HG03432 (cell line): ENCODE results near the gene NDRG4.
"Not testable (repeated sequence)": the region's sequence is repeated elsewhere in the genome, so short reads cannot be mapped to it uniquely, and the experiment has no call there.

ENCODE experiments used
- ATAC-seq: cut with Tn5 transposase; IDR thresholded peaks from one replicate; pipeline ENCODE4 v1.9.1; 2021; ENCODE audit warnings: mild to moderate bottlenecking, moderate library complexity; ENCODE audit not compliant: unreplicated experiment

NDRG4 gene

DNA sequence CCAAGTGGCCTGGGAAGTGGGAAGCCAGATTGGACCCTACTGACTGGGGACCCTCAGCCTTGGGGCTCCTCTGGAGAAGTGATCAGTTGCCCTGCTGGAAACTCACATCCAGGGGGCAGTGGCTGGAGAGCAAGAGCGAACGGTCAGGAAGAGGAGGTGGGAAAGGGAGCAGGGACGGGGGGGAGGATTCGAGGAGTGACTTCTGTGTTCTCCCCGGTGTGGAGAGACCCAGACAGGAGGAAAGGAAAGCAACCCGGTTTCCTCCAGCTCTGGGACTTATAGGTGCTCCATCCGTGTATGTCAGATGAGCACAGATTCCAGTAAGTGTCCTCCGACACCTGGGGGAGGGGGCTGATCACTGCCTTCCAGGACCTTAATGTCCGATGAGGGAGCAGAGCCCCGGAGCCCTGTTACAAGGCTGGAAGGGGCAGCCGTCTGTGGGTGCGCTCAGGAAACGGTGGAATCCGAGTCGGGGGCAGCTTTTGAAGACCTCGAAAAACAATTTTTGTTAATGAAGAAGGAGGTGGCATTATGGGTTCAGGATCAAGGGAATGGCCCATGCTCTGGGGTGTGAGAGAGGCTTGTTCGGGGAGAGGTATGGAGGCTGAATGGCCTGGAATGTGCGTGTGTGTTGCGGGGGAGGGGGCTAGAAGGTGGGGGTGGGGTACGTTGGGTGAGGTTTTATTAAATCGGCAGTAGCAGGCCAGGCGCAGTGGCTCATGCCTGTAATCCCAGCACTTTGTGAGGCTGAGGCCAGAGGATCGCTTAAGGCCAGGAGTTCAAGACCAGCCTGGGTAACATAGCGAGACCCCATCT is 34.8 kb upstream of the NDRG4 start:
- ATAC-seq: no peak

DNA sequence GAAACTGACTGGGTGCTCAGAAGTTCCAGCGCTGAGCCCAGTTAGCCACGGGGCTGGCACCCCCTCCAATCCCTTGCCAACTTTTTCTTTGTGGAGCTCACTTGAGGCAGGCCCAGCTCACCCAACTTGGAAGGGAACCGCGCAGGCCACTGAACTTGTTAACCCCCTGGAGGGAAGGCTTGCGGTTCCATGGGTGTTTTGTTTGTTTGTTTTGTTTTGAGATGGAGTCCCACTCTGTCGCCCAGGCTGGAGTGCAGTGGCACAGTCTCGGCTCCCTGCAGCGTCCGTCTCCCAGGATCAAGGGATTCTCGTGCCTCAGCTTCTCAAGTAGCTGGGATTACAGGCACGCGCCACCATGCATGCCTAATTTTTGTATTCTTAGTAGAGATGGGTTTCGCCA is 34.1 kb upstream of the NDRG4 start:
- ATAC-seq: no peak

DNA sequence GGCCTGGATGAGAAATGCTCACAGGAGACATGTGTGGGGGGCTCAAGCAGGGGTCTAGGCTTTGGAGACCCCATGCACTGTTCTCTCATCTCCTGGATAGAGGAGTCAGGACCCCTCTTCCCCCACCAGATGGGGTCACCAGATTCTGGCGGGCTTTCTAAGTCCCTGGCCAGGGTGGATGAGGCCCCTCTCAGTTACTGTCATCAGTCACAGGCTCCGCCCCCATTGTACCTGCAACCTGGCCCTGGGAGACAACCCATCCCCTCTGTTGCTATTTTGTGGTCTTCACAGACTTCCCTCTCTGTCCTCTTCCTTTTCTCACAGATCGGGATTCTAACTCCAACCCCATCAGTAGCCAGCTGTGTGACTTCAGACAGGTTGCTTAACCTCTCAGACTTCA is 33.5 kb upstream of the NDRG4 start:
- ATAC-seq: no peak

DNA sequence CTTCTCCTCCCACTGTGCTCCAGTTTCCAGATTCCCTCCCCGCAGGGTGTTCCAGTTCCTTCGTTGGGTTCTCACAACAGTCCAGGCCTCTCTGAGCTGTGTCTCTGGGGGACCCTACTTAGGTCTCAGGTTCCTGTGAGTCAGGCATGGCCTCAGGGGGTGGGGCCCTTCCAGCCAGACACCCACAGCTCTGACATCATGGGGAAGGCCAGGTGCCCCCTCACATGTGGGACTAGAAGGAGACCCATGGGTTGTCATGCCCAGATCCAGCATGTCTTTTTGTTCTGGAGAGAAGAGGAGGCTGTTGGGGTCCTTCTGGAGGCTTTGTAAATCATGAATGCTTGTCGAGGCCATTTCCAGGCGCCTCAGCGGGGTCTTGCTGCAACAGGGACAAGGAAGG is 32.0 kb upstream of the NDRG4 start:
- ATAC-seq: no peak

DNA sequence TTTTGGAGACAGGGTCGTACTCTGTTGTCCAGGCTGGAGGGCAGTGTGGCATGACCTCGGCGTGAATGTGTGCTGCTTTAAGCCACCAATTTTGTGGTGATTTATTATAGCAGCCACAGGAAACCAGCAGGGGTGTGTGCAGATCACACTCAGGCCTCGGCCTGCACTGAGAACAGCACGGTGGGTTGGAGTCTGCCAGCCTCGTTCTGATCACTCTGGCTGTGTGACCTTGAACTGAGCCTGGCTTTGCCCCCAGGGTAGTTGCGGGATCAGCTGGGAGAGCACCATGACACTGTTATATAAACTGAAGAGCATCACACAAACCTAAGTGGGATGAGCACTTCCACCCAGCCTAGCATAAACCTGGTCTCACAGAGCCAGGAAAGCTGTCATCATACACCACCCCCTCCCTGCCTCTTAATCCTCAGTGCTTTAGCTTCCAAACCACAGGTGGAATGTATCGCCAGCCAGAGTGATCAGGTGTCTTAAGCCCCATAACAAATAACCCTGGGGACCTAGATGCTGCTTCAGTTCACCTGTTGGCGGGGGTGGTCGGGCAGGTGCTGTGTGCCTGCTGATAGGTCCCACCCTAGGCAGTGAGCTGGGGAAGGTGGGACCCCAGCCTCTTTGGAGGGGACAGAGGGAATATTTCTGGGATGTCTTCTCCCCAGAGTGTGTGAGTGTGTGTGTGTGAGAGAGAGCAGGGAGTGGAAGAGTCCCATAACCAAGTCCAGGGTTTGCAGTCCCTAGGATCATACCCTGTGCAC is 28.6 kb upstream of the NDRG4 start:
- ATAC-seq: no peak

DNA sequence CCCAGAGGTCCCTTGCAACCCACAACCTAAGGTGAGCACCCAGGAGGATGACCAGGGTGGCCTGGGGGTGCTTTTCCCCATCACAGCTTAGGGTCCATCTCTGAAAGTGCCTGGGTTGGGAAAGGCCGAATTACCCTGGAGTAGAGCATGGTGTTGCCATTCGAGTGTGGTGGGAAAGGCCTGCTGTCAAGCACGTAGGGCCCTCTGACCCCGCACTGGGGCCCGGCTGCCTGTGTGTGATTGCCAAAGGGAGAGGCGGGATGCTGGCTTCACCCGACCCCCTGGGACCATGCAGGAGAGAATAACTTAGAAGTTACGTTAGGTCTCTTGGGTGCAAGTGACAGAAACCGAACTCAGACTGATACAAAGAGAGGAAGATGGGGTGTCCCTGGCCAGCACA is 27.7 kb upstream of the NDRG4 start:
- no peak for ATAC-seq

DNA sequence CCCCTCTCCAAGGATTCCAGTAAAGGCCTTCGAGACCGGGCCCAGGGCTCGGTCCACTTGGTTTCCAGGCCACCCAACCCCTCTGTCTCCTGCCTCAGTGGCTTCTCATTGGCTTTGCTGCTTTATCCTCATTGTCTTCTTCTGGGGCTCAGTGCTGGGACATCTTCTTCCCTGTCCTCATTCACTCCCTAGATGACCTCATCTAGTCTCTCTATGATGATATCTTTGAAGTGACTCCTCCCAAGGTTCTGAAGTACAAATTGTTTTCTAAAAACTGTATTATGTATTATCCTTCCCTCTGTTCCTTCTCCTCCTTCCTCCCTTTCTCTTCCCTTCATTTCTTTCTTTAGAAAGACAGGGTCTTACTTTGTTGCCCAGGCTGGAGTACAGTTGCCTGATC is 27.1 kb upstream of the NDRG4 start:
- no peak for ATAC-seq

DNA sequence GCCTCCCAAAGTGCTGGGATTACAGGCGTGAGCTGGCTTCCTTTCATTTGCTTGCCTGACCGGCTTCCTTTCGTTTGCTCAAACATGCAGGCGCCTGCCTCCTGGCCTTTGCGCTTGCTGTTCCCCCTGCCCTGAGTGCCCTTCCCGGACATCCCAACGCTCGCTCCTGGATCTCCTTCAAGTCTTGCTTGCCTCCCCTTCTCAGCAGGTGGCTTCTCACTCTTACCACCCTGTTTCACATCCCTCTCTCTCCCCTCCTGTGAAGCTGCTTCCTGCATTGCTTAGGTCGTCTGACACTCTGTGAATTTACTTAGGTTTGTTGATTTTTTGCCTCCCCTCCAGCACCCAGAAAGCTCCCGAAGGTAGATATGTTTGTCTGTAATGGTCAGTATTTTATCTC is 25.6 kb upstream of the NDRG4 start:
- no peak for ATAC-seq

DNA sequence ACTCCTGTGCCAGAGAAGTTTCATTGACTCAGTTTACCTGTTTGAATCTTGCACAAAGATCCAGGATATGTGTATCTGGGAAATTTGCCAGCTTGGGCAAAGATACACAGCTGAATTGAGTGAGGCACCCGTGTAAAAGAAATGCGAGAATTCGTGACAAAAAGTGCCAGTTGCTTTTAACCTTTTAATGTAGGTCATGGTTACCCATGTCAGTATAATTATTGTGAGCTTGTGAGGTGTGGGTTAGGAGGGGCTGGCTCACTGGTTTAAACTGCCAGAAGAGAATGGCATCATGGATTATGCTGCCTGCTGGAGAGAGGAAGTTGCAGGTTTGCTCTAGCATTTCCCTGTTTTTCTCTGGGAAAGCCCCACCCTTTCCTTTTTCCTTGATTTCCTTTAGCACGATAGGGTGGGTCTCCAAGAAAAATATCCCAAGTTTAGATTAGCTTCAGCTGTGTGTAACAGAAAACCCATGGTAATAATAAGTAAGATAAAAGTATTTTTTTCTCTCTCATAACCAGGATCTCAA is 24.8 kb upstream of the NDRG4 start:
- ATAC-seq: no peak

DNA sequence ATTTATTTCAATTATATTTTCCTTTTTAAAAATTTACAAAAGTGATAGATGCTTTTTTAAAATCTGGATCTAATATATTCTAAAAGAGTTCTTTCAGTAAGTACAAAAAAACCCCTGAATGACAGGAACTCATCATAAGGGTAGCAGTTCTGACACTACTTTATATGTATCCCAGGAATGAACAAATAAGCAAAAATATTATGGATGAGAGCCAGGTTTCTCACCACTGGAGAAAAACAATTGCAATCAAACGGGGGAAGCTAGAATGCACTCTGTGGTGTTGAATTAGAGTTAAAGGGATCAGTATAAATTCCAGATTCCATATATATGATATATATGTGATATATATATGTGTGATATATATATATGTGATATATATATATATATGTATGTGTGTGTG is 23.2 kb upstream of the NDRG4 start:
- ATAC-seq: no peak

DNA sequence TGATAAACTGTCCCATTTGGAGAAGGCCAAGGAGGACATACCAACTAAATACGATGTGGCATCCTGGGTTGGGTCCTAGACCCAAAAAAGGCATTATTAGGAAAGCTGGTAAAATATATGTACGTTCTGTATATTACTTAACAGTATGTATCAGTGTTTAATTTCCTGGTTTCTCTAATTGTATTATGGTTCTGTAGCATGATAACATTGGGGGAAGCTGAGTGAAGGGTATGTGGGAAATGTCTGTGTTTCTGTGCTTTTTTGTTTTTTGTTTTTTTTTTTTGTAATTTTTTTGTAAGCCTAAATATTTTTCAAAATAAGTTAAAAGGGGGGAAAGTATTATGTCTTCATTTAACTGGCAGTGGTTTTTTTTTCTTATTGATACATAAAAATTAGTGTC is 21.5 kb upstream of the NDRG4 start:
- no peak for ATAC-seq

DNA sequence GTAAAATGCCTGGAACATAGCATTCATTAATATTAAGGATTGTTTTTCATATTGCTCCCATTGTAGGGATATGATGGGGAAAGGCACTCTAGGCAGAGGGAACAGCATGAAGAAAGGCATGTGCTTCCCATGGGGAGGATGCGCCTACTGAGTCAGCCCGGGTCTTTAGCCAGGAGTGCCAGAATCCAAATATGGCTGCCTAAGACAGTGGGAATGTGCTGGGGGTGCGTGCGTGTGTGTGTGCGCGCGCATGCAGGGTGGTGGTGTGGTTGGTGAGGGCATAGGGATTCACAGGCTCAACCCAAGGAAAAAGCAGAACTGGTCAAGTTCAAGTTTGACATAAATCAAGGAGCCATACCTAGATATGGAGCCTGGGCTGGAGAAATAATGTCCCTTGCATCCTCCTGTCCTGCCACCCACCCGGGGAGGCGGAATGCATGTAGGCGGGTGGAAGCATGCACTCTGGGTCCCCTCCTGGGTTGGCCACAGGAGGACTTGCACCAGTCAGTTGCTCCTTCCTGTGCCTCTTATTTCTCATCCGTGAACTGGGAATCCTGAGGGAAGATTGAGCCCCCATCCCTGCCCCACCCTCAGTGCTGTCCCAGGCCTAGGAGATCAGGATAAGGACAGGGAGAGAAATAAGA is 18.6 kb upstream of the NDRG4 start:
- no peak for ATAC-seq

DNA sequence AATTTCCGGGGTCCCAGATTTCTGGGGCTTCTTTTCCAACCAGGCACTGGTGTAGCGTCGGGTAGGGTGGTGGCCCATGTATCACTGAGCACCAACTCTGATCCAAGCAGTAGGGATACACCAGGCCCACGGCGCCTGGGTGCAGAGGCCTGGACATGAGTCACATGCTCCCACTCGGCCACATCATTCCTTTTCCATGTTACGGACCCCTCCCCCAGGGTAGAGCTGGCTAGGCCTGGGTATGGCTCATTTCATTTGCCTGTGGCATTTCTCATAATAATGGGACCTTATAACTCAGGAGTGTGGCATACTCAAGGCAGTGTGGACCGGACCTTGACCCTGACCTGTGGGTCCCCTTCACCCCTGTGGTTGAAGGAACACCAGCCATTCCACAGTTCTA is 18.0 kb upstream of the NDRG4 start:
- ATAC-seq: no peak

DNA sequence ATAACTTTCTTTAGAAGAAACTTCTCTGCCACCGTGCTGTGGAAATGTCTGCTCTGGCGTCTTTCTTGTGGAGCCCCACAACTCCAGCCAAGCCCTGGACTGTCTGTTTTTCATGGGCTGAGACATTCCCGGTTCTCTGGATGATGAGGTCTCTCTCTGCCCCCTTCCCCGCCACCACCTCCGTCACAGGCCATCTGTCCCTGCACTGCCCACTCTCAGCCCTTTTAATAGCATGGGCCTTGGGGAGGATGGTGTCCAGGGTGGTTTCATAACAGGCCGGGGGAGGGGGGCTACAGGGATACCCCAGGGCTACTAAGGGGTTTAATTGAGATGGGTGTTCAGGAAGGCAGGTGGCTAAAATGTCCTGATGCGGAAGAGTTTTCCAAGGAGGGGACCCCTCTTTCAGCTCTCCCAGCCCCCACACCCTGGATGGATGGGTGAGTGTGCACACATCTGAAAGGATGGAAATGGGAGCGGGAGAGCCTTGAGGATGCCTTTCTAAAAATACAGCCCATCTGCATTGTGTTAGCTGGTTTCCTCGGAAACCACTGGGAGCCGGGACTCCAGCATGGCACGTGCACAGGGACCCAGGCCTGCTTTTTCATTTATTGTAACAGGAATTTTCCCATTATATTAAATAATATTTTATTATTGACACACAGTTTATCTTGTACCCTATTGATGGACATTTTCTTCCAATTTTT is 14.6 kb upstream of the NDRG4 start:
- no peak for ATAC-seq

DNA sequence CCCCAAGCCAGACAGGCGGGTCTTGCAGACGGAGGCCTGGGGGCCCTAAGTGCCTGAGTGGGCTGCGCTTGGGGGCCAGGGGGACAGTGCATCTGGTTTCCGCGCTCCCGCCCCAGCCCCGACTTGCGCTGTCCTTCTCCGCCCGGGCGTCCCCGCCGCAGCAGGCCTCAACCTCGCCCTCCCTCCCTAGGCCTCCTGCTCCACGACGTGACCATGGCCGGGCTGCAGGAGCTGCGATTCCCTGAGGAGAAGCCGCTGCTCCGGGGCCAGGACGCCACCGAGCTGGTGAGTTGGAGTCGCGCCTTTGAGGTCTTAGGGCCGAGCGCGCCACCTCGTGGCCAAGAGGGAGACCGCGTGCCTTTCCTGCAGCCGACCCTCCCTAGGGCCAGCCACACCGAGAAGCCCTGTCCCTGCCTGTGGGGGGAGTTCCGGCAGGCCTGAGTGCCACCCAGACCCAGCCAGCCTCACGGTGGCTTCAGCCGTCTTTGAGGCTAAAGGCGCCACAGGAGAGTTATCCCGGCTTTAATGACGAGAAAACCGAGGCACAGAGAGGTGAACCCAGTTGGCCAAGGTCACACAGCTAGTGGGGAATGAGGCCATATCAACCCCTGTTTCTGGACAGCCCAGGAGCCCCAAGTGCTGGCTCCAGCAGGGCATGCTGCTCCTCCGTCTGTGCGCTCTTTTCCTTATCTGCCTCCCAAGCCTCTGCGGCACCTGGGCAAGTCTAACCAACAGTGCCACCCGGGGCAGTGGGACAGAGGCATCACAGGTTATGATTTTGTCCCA is 12.2 kb upstream of the NDRG4 start:
- peak; percentile 86 for ATAC-seq

DNA sequence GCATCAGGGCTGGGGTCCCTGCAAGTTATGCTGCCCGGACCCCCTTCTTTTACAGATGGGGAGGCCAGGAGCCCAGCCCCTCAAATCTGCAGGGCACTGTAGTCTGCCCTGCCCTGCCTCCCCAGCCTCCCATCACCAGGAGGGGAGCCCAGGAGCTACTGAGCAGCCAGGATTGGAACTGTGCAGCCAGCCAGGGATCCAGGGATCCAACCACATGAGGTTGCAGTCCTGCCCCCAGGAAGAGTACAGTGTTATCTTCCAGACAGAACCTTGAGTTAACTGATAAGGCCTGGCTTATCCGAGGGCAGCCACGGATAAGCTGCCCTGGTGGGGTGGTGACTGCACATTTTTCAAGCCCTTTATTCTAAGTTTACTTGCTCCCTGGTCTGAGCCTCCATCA is 11.4 kb upstream of the NDRG4 start:
- ATAC-seq: no peak

DNA sequence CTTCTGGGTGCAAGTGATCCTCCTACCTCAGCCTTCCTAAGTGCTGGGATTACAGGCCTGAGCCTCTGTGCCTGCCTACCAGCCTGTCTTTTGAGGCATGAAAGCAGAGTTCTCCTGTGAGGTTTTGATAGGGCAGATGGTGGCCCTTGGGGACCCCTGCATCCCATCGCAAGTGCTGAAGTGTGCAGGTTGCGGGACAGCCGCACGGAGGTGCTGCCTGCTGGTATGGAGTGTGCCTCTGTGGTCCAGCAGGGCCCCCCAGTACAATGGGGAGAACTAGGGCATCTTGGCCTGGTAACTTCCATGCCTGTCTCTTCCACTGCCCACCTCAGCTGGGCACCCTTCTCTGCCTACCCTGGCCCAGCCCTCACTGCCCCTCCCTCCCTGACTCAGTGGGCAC is 9.9 kb upstream of the NDRG4 start:
- ATAC-seq: no peak

DNA sequence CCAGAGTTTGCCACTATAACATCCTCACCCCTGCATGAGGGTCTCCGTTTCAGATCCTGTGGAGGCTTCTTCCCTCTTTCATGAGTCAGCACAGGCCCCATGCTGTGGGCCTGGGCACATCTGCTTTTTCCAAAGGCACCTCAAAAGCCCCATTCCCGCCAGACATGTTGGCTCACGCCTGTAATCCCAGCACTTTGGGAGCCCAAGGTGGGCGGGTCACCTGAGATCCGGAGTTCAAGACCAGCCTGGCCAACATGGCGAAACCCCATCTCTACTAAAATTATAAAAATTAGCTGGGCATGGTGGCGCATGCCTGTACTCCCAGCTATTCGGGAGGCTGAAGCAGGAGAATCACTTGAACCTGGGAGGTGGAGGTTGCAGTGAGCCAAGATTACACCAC is 9.4 kb upstream of the NDRG4 start:
- not testable (repeated sequence) for ATAC-seq

DNA sequence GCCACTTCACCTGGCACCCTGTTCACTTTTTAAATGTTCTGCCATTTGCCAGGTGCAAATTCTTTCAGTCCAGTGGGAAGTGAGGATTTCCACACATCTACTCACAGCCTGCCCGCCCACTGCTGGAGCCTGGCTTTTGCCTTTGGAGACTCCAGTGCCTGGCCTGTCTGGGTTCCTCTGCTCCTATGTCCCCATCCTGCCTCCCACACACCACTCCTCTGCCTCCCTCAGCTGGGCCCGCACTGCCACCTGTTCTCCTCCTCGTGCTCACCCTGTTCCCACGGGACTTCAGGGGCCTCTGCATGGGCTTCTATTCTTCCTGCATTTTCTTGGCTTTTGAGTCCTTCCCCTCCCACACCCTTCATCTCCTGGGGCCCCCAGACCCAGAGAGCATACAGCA is 7.9 kb upstream of the NDRG4 start:
- no peak for ATAC-seq

DNA sequence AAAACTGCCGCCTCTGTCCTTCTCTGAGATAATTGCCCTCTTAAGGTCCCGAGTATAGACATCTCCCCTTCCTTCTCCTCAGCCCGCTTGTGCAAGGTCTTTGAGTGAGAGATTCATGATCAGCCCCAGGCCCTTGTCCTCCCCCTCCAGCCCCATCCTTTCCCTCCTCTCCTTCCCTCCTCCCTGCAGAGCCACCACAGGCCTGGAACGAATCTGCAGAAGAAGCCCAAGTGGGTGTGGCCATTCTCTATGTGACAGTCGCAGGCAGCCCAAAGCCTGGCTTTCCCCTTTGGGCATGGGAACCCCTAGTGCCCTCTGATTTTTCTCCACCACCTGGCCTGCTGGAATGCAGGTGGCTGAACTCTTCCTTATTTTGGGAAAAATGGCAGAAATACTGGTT is 7.2 kb upstream of the NDRG4 start:
- ATAC-seq: no peak
